GM23338 (cell line): ENCODE measurements around the gene MRPS15. TPM values are rescaled to one million over a fixed set of nuclear protein-coding genes. Genes with fewer than 3 reads are reported as not detected.

Source experiments
- ATAC-seq: fragments of 200-7000 bp; cut with Tn5 transposase; 3 replicates; pipeline ENCODE4 v1.9.1; 2020
- DNase-seq: peaks from one replicate; pipeline ENCODE4 v3.0.0-alpha.2; 2015; ENCODE audit warnings: low spot score
- H2AFZ ChIP-seq: fragments of 200-600 bp; sonication (generic); 2 replicates; pipeline ENCODE4 v1.8.0; 2016; ENCODE audit warnings: antibody characterized with exemption, mild to moderate bottlenecking, moderate library complexity
- H3F3A ChIP-seq: fragments of 200-600 bp; sonication (generic); replicated peaks from 2 replicates; pipeline ENCODE4 v1.8.0; 2017; ENCODE audit warnings: antibody characterized with exemption, mixed run types, low read depth
- H3K27ac ChIP-seq: fragments of 200-600 bp; sonication (generic); 2 replicates; pipeline ENCODE4 v1.6.1; 2016; ENCODE audit warnings: low read depth
- H3K27me3 ChIP-seq: fragments of 200-600 bp; sonication (generic); 2 replicates; pipeline ENCODE4 v1.8.0; 2016; ENCODE audit warnings: mild to moderate bottlenecking, mixed run types, moderate library complexity; ENCODE audit not compliant: insufficient read depth
- H3K36me3 ChIP-seq: fragments of 200-600 bp; sonication (generic); 2 replicates; pipeline ENCODE4 v1.8.0; 2016; ENCODE audit warnings: mild to moderate bottlenecking; ENCODE audit not compliant: insufficient read depth
- H3K4me1 ChIP-seq: fragments of 200-600 bp; sonication (generic); 2 replicates; pipeline ENCODE4 v1.8.0; 2016; ENCODE audit warnings: mild to moderate bottlenecking, moderate library complexity; ENCODE audit not compliant: insufficient read depth
- H3K4me2 ChIP-seq: fragments of 200-600 bp; sonication (generic); 2 replicates; pipeline ENCODE4 v1.7.1; 2017; ENCODE audit warnings: mixed run types
- H3K4me3 ChIP-seq: fragments of 200-600 bp; sonication (generic); 2 replicates; pipeline ENCODE4 v1.6.1; 2016; ENCODE audit warnings: mixed run types
- H3K79me2 ChIP-seq: fragments of 200-600 bp; sonication (generic); replicated peaks from 2 replicates; pipeline ENCODE4 v1.8.0; 2017; ENCODE audit warnings: mild to moderate bottlenecking; ENCODE audit not compliant: insufficient read depth
- H3K9me2 ChIP-seq: fragments of 200-600 bp; sonication (generic); 2 replicates; pipeline ENCODE4 v1.8.0; 2017; ENCODE audit not compliant: insufficient read depth
- H4K20me1 ChIP-seq: fragments of 200-600 bp; sonication (generic); replicated peaks from 2 replicates; pipeline ENCODE4 v1.8.0; 2017; ENCODE audit warnings: mild to moderate bottlenecking; ENCODE audit not compliant: insufficient read depth
- H3K27ac Mint-ChIP-seq: 2 replicates; pipeline ENCODE4 v1.8.0; 2020; ENCODE audit warnings: inconsistent platforms, mild to moderate bottlenecking, moderate library complexity, mixed read lengths
- H3K27me3 Mint-ChIP-seq: 3 replicates; pipeline ENCODE4 v1.8.0; 2022; ENCODE audit warnings: low read depth, mild to moderate bottlenecking, moderate library complexity, mixed read lengths, inconsistent platforms; ENCODE audit not compliant: insufficient read depth, poor library complexity
- H3K36me3 Mint-ChIP-seq: 3 replicates; pipeline ENCODE4 v1.8.0; 2021; ENCODE audit warnings: low read depth, mild to moderate bottlenecking, inconsistent platforms, moderate library complexity, mixed read lengths
- H3K4me1 Mint-ChIP-seq: 3 replicates; pipeline ENCODE4 v1.8.0; 2020; ENCODE audit warnings: mild to moderate bottlenecking, inconsistent platforms, mixed read lengths
- H3K4me3 Mint-ChIP-seq: 3 replicates; pipeline ENCODE4 v1.8.0; 2021; ENCODE audit warnings: moderate library complexity, mild to moderate bottlenecking, inconsistent platforms, mixed read lengths
- H3K9me3 Mint-ChIP-seq: 3 replicates; pipeline ENCODE4 v1.8.0; 2020; ENCODE audit warnings: moderate library complexity, mild to moderate bottlenecking, inconsistent platforms, mixed read lengths
- CTCF ChIP-seq, 2 experiments: fragments of 200-600 bp in 1 of 2; sonication (generic) in 1 of 2; conservative IDR thresholded peaks; 2 replicates each; pipeline versions ENCODE4 v1.5.1 to v1.6.1; 2016 to 2017; ENCODE audit warnings: antibody characterized with exemption in 2 of 2, low read depth in 2 of 2, mild to moderate bottlenecking in 2 of 2, moderate library complexity in 1 of 2
- NANOG ChIP-seq: IDR thresholded peaks from 2 replicates; pipeline ENCODE4 v1.6.1; 2016; ENCODE audit warnings: antibody characterized with exemption, borderline replicate concordance
- STAT1 ChIP-seq: IDR thresholded peaks from one replicate; pipeline ENCODE4 v1.6.1; 2016; ENCODE audit warnings: antibody characterized with exemption; ENCODE audit not compliant: unreplicated experiment
- polyA plus RNA-seq: library from polyadenylated mRNA; unstranded; fragments of >200 nt; fragmentation: Nextera tagmentation; extraction: Ambion mirVana; gene quantifications from 2 replicates; pipeline ENCODE4 v1.2.1, GENCODE V29; 2016
- total RNA-seq: library from RNA; depleted of rRNA; stranded (reverse); fragments of >200 nt; shearing (Covaris generic); gene quantifications from 2 replicates; pipeline ENCODE4 v1.2.3, GENCODE V29; 2014
- TF ChIP-seq, protein P1 (sequence below): fragments of 250-450 bp; sonication (Bioruptor Pico); IDR thresholded peaks from 2 replicates; pipeline ENCODE4 v1.5.0; 2020; ENCODE audit warnings: mild to moderate bottlenecking, moderate library complexity

Gene MRPS15
- total and polyA plus RNA-seq, 2 experiments from 2014 or later, result 105 to 311 TPM

DNA sequence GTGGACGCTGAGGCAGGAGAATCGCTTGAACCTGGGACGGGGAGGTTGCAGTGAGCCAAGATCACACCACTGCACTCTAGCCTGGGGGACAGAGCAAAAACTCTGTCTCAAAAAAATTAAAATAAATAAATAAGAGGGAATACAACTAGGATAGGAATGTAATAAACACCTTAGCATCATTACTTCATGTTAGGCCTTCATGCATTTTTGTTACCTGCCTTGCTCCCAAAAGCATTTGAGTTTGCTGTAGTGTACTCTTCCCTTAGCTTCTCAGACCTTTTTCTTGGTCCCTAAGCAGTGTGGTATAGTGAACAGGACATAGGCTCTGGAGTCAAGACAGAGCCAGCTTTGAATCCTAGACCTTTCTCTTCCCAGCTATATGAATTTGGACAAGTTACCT is 11.1 kb downstream of the MRPS15 start:
- Histone ChIP-seq H3K79me2 (no peaks in the 10 kb centered on the region), H3F3A (no peaks in the 10 kb centered on the region)

More for the DNA sequence above, 11.1 kb downstream of the MRPS15 start:
- H3K4me3 Mint-ChIP-seq, result no peak overlapping the region
- peaks cover 31% of the 10 kb centered on the region for H3K36me3 Mint-ChIP-seq
- Histone ChIP-seq H3K4me3 (no peak overlapping the region), H3K27me3 (no peaks in the 10 kb centered on the region), H2AFZ (no peak overlapping the region), H3K27ac (no peak overlapping the region), H3K9me2 (no peaks in the 10 kb centered on the region), H3K36me3 (peaks cover 16% of the 10 kb centered on the region; the same call in 1 of the 2 replicates), H3K4me2 (no peak overlapping the region), H3K4me1 (no peaks in the 10 kb centered on the region; the same call in 1 of the 2 replicates), H4K20me1 (no peaks in the 10 kb centered on the region; the same call in none of the 2 replicates)
- ATAC-seq (no peak), DNase-seq (no peak)
- no peaks in the 10 kb centered on the region for H3K9me3 Mint-ChIP-seq
- H3K27ac Mint-ChIP-seq, result no peak overlapping the region
- peaks cover 11% of the 10 kb centered on the region for H3K27me3 Mint-ChIP-seq
- H3K4me1 Mint-ChIP-seq, result peaks cover 8% of the 10 kb centered on the region
- TF ChIP-seq, protein P1, sequence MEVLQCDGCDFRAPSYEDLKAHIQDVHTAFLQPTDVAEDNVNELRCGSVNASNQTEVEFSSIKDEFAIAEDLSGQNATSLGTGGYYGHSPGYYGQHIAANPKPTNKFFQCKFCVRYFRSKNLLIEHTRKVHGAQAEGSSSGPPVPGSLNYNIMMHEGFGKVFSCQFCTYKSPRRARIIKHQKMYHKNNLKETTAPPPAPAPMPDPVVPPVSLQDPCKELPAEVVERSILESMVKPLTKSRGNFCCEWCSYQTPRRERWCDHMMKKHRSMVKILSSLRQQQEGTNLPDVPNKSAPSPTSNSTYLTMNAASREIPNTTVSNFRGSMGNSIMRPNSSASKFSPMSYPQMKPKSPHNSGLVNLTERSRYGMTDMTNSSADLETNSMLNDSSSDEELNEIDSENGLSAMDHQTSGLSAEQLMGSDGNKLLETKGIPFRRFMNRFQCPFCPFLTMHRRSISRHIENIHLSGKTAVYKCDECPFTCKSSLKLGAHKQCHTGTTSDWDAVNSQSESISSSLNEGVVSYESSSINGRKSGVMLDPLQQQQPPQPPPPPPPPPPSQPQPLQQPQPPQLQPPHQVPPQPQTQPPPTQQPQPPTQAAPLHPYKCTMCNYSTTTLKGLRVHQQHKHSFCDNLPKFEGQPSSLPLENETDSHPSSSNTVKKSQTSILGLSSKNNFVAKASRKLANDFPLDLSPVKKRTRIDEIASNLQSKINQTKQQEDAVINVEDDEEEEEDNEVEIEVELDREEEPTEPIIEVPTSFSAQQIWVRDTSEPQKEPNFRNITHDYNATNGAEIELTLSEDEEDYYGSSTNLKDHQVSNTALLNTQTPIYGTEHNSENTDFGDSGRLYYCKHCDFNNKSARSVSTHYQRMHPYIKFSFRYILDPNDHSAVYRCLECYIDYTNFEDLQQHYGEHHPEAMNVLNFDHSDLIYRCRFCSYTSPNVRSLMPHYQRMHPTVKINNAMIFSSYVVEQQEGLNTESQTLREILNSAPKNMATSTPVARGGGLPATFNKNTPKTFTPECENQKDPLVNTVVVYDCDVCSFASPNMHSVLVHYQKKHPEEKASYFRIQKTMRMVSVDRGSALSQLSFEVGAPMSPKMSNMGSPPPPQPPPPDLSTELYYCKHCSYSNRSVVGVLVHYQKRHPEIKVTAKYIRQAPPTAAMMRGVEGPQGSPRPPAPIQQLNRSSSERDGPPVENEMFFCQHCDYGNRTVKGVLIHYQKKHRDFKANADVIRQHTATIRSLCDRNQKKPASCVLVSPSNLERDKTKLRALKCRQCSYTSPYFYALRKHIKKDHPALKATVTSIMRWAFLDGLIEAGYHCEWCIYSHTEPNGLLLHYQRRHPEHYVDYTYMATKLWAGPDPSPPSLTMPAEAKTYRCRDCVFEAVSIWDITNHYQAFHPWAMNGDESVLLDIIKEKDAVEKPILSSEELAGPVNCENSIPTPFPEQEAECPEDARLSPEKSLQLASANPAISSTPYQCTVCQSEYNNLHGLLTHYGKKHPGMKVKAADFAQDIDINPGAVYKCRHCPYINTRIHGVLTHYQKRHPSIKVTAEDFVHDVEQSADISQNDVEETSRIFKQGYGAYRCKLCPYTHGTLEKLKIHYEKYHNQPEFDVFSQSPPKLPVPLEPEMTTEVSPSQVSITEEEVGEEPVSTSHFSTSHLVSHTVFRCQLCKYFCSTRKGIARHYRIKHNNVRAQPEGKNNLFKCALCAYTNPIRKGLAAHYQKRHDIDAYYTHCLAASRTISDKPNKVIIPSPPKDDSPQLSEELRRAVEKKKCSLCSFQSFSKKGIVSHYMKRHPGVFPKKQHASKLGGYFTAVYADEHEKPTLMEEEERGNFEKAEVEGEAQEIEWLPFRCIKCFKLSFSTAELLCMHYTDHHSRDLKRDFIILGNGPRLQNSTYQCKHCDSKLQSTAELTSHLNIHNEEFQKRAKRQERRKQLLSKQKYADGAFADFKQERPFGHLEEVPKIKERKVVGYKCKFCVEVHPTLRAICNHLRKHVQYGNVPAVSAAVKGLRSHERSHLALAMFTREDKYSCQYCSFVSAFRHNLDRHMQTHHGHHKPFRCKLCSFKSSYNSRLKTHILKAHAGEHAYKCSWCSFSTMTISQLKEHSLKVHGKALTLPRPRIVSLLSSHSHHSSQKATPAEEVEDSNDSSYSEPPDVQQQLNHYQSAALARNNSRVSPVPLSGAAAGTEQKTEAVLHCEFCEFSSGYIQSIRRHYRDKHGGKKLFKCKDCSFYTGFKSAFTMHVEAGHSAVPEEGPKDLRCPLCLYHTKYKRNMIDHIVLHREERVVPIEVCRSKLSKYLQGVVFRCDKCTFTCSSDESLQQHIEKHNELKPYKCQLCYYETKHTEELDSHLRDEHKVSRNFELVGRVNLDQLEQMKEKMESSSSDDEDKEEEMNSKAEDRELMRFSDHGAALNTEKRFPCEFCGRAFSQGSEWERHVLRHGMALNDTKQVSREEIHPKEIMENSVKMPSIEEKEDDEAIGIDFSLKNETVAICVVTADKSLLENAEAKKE (CRISPR knock-in tag), result no peak
- TF ChIP-seq CTCF (conservative IDR thresholded peaks at IDR 0.05; ENCODE audit: low read depth in 2 of 2) (no peak), STAT1 (no peak), NANOG (no peak)
